Measurements from ENCODE around the gene PPDPF.

The PPDPF gene

DNA sequence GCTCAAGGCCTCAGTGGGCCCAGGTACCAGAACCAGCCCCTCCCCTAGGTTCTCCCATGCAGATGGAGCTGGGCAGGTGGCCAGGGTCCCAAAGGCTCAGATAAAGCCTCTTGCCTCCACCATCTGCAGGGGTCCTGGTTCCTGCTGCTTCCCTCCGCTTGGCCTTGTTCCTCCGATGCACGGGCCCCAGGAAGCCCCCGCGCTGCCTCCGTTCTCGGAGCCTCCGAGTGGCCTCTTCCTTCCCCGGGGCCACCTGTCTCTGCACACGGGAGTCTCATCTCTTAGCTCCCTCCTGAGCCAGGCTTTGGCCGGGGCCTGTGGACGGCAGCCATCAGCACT is 18.5 kb downstream of the PPDPF start:
- no peak for DNase-seq

DNA sequence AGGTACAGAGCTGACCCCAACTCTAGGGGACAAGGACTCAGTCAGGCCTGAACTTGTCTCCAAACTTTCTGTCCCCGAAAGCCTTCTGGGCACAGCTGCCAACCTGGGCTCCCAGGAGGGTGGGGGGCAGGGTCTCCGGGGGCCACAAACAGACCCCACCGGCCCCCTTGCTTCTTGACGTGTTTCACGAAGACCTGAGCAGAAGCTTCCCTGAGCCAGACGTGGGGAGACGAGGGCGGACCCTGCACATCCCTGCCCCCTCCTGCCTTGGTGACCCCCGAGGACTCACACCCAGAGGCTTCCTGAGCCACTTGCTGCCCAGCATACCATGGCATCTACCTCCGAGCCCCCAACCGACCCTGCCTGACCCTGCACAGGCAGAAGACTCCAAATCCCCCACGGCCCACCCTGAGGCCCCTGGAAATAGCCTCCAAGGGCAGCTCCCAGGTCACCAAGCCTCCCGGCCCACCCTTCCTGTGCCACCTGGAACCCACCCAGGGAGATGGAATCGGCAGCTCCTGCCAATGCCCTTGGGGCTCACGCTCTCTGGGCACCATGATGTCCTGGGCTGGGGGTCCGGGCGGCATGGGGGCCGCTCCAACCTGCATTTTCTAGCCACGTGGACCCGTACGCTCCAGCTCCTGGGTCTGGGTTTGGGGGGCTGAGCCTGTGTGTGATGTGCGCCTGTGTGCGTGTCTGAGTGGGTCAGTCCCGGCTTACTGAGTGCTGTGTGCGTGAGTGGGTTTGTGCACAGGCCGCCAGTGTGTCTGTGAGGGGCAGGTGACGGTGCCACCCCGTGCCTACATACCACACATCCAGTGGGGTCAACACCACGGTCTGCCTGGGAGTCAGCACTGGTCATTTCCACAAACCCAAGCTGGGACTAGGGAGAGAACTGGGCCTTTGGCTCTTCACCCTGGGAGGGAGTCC is 19.1 kb downstream of the PPDPF start:
- DNase-seq: no peak

- DNase-seq: no peak
Observed at GRCh38 chr20:63540417-63541186, 20.0 kb downstream of the PPDPF start.

DNA sequence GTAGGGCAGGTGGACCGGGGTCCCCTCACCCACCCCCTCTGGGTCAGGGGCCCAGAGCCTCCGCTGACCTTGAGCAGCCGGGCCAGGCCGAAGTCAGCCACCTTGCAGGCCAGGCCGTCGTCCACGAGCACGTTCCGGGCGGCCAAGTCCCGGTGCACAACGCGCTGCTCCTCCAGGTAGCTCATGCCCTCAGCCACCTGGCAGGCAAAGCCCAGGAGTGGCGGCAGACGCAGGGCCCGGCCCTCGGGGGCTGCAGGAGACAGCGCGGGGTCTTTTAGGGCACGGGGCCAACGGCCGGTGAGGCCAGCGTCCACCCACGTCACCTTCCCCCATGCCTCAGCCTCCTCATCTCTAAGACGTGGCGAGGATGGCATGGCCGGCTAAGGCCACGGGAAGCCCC is 20.8 kb downstream of the PPDPF start:
- DNase-seq: no peak

DNA sequence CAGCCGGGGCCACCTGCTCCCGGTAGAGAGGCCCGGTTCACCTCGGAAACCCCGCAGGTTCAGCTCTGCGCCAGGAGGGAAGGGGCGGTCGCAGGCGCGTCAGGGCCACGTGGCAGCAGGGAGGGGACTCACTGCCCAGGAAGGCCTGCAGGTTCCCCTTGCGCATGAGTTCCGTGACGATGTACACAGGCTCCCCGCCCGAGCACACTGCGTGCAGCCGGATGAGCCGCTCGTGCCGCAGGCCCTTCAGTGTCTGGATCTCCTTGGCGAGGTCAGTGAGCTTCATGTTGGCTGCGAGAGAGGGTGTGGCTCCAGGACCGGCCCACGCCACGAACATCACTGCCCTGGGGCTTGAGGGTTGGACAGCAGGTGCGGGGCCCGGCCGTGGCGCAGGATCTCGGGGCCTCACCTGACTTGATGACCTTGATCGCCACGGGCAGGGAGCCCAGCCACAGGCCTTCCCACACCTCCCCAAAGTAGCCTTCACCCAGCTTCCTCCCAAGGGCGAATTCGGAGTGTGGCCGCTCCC is 21.5 kb downstream of the PPDPF start:
- no peak for DNase-seq

- DNase-seq: no peak
Observed at GRCh38 chr20:63542696-63543095, 22.1 kb downstream of the PPDPF start.

- DNase-seq: no peak
Observed at GRCh38 chr20:63543131-63543530, 22.6 kb downstream of the PPDPF start.

GRCh38 chr20:63543733-63544132 is 23.2 kb downstream of the PPDPF start:
- DNase-seq: no peak

GRCh38 chr20:63544241-63544957 is 23.8 kb downstream of the PPDPF start:
- no peak for DNase-seq

- no peak for DNase-seq
Observed at GRCh38 chr20:63544958-63545516, 24.5 kb downstream of the PPDPF start.

GRCh38 chr20:63545814-63546213 is 25.2 kb downstream of the PPDPF start:
- DNase-seq: no peak

DNA sequence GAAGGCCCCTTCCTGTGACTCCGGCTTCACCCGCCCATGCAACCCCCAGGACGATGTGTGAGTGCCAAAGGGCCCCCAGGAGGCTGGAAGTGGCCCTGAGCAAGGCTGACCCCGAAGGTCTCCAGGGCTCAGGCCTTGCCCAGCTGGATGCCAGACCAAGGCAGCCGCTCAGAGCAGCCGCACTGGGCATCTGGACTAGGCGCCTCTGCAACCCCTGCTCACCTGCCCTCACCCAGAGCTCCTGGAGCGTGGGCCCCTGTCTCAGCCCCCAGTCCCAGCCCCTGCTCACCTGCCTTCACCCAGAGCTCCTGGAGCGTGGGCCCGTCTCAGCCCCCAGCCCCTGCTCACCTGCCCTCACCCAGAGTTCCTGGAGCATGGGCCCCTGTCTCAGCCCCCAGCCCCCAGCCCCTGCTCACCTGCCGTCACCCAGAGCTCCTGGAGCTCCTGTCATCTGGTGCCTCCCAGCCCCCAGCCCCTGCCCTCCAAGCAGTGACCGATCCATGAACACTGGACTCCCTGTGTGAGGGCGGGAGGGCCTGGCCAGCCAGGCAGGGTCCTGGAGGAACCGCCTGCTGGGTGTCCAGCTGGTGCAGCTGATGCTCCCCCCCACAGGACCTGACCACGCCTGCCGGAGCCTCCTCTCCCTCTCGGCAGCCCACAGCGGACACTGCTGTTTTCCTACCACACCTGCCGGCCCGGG is 25.8 kb downstream of the PPDPF start:
- no peak for DNase-seq

DNA sequence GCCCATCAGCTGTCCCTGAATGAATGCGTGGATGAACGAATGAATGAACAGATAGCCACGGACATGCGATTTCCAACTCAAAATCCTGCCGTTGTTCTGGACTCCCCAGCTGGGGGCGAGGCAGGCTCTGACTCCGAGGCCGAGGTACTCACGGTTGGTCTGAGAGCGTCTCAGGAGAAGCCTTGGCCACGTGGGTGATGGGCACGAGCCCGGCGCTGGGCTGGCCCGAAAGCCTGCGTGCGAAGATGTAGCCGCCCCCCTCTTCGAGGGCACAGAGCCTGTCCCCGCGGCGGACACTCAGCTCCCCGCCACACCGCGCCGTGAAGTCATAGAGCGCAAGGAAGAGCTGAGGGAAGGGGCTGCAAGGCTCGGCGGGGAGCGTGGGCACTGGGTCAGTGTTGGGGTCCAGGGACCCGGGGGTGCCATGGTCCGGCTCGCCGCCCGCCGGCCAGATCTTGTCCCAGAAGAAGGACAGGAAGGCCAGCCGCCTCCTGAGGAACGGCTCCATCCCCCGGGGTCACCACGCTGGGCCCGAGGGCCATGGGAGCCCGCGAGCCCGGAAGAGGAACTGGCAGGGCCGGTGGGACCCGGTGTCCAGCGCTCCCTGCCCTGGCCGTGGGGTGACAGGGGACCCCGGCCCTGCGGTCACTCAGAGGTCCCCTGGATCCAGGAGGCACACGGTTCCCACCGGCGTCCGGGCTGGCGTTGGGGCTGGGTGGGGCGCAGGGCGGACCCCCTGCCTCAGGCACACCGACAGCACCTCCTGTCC is 26.6 kb downstream of the PPDPF start:
- no peak for DNase-seq

GRCh38 chr20:63547725-63548480 is 27.3 kb downstream of the PPDPF start, which contains the start of gene SRMS:
SRMS (minus strand) TSS chr20:63547749; CDS start chr20:63547463, 286 bp downstream.
- no peak for DNase-seq

- no peak for DNase-seq
Observed at GRCh38 chr20:63548542-63548941, 28.0 kb downstream of the PPDPF start.

DNA sequence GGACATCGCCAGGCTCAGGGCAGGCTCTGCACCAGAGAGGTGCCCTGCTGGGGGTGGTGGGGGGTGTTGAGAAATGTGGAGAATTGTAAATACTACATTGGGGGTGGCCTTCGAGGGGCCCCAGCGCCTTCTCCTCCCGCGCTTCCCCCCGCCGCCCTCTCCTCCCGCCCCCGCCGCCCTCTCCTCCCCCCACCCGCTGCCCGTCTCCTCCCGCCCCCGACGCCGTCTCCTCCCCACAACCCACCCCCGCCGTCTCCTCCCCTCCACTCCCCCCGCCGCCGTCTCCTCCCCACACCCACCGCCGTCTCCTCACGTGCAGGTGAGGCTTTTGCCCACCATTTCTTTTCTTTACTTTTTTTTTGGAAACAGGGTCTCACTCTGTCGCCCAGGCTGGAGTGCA is 28.5 kb downstream of the PPDPF start:
- no peak for DNase-seq

- DNase-seq: no peak
Observed at GRCh38 chr20:63549679-63550282, 29.2 kb downstream of the PPDPF start.

GRCh38 chr20:63551068-63551467 is 30.5 kb downstream of the PPDPF start:
- DNase-seq: no peak

GRCh38 chr20:63552481-63553249 is 32.1 kb downstream of the PPDPF start:
- DNase-seq: no peak

All from NCI-H510A (cell line).